HG03095 (cell line): ENCODE results near the gene DERL2.
A peak's percentile ranks its signal among the peaks of the same experiment; 100 is the strongest.
"Not testable (repeated sequence)": the region's sequence is repeated elsewhere in the genome, so short reads cannot be mapped to it uniquely, and the experiment has no call there.

Experiments
- ATAC-seq: cut with Tn5 transposase; IDR thresholded peaks from one replicate; pipeline ENCODE4 v1.9.1; 2021; ENCODE audit warnings: moderate library complexity; ENCODE audit not compliant: unreplicated experiment

DERL2 gene

DNA sequence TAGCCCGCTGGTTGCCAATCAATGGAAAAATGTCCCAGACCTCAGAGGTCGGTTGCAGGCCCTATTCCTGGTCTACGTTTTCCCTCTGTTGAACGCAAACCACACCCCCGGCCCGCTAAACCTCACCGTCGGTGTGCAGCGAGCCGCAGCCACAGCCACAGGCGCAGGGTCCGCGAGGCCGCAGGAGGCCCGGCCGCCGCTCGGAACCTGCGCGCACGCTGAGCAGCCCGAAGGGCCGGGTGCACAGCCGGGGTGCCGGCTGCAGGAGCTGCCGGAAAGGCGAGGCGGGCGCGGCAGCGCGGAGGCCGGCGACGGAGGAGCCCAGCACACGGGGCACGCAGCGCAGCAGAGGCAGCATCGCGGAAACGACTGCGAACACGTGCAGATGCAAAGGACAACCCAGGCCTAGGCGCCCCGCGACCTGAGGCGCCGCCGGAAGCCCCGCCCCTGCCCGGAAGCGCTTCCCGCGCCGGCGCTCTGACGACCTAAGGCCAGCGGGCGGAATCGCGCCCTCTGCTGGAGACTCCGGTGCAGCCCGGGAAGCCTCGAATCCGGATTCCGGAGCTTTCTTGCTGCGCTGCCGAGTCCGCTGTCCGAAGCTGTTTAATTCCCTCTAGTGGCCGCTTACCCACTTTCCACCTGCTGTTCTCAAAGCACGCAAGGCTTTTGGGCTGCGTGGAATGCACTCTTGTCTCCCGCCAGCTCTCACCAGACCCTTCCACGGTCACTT, 47.1 kb downstream of the DERL2 start, which contains the start of gene C1QBP:
Gene C1QBP (minus strand): TSS at position 440 of the 730 bp plus-strand sequence. CDS start 82 bp downstream, at position 358.
- peak; percentile 73 for ATAC-seq

DNA sequence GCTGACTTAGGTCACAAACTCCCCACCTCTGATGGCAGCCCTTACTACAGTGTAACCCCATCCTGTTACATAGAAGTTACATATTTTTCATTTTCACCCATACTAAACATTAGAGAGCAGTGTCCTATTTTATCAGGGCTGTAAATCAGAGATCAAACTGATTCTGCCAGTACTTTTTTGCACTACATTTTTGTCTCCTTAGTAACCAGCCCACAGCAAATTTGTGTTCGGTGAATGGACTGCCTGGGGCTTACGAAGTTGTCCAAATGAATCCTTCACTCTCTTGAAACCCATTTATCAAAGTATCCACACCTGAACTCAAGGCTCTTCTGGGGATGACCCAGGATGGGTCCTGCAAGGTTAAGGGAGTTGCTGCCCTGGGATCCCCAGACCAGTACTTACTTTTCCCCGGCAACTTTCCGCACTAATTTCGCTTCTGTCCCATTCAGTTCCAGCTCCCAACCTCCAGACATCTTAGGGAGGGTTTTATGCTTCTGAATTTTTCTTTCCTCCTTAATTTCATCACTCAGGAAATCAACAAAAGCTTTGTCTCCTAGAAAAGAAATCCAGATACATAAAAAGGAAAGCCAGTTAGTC, 48.2 kb downstream of the DERL2 start:
- no peak for ATAC-seq

DNA sequence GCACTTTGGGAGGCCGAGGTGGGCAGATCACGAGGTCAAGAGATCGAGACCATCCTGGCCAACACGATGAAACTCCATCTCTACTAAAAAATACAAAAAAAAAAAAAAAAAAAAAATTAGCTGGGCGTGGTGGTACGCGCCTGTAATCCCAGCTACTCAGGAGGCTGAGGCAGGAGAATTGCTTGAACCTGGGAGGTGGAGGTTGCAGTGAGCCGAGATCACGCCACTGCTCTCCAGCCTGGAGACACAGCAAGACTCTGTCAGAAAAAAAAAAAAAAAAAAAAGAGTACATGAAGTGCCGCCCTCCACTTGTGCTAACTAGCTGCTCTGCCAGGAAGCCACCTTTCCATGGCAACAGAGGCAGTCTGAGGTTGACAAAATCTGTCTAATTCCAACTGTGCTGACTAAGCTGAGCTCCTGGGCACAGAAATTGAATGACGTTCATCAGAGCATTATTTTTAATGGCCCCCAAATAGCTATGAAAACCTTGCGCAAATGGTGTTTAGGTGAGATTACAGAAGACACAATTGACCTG, 50.1 kb downstream of the DERL2 start:
- not testable (repeated sequence) for ATAC-seq

DNA sequence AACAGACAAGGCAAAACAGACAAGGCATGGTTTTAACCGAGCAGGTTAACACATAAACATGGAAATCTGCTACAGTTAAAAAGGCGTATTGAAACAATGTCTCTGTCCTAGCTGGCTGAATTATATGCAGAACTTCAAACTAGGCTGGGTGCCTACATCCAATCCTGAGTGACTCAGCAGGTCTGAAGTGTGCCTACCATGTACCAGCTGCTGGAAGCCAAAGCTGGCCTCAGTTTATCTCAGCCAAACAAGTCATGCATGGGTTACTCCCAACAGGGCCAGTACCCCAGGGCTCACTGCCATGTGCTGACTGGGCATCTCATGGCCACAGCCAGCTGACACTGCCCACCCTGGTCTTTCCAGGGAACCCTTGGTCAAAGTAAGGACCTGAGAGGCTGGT, 51.0 kb downstream of the DERL2 start:
- ATAC-seq = no peak

DNA sequence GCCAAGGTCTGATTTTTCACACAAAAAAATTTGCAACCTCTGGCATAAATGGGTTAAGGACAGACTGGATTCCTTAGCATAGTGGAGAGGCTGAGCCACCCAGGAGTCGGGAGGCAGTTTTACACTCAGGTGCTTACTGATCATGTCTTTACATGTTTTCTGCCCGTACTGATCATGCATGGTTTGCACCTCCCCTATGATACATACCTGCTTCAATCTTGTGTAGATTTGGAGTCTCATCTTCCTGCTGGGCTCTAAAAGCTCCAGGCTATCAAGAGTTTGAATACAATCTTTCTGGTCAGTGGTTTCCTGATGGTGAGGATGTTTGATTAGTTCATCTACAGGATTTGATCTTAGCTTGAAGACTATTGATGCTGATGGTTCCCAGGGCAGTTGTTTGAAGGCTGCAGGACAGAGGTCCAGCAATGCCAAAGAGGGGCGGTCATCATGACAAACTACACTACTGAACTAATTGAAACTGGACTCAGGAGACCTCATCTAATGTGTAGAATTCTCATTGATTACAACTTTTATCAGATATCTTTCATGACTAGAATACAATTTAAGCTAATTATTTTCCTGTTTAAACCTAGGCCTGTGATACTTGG, 53.9 kb downstream of the DERL2 start:
- no peak for ATAC-seq

DNA sequence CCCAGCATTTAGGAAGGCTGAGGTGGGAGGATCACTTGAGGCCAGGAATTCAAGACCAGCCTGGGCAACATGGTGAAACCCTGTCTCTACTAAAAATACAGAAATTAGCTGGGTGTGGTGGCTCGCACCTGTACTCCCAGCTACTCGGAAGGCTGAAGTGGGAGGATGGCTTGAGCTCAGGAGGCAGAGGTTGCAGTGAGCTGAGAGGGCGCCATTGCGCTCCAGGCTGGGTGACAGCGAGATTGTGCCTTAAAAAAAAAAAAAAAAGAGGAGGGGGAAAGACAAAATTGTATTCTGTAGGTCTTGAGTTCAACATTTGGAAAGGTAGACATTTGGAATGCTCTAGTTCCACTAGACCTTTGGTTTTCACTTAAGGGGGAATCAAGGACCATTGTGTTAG, 54.7 kb downstream of the DERL2 start:
- ATAC-seq = not testable (repeated sequence)

DNA sequence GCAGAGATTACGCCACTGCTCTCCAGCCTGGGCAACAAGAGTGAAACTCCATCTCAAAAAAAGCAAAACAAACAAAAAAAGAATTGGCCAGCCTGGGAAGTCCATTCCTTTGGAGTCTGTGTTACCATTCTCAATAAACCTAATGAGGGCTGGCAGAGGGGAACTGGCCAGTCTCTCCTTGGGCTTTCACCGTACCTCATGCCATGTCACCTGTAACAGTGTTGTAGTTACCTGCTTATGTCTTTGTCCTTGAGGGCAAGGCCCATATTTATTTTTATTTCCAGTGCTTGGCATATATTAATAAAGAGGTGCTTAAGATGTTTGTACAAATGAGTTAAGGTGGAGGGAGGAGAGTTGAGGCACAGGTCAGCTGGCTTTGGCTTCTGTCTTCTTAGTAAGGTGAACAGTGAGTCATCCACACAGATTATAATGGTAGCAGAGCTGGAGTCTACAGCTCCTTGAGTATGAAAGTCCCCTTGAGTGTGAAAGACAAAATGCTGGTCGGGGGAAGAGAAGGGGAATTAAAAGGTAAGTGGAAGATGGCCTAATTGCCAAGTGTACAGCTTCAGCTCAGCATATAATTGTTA, 55.5 kb downstream of the DERL2 start:
- no peak for ATAC-seq

DNA sequence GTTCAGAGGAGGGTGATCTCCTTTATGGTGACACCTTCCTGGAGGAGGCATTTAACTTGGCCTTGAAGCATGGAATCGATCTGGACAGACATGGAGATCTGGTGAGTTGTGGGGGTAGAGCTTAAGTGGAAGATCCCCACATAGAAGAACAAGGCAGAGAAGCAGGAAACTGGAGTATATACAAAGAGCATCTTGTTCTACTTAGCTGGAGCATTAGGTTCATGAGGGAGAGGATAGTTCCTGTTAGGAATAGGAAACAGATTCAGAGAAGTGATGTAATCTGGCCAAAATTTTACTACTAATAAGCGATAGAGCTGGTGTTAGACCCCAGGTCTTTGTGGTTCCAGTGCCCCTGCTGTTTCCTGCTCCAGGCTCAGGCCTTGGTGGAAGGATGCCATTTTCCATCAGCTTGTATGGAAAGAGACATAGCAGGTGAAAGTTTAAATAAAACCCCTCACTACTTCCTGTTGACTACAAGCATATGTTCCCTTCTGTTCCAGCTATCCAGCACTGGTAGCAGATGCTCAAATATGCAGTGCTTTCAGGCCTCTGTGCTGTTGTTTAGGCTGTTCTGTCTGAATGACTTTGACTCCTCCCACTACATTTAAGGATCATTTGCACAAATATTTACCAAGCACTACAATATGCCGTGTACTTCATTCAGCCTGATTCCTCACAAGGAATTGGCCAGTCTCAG, 56.6 kb downstream of the DERL2 start:
- no peak for ATAC-seq

DNA sequence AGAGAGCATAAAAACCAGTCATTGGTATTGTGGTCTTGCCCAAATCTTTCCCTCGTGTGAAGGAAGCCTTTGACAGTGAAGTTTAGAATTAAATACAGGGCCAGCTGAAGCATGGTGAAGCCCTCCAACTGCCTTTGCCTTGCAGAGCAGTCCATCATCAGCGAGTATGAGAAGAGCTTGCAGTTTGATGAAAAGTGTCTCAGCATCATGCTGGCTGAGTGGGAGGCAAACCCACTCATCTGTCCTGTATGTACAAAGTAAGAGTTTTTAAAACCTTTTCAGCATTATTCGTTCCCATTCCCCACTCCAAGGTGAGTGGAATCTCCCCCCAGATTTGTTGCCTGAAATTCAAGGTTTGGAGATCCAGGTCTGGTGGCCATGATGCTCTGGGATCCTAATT, 60.2 kb downstream of the DERL2 start:
- no peak for ATAC-seq

DNA sequence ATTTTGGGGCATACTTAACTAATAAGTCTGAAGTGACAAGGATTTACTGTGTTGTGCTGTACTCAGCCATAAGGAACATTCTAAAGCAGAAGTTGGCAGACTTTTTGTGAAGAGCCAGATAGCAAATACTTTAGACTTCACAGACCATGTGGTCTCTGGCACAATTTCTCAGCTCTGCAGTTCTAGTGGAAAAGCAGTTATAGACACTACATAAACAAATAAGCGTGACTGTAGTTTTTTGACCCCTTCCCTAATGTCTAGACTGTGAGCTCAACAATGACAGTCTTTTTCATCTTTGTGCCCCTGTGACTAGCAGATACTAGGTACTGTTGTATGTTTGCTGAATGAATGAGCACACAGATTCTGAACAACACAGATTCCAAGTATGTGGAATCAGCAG, 61.1 kb downstream of the DERL2 start:
- ATAC-seq = no peak

DNA sequence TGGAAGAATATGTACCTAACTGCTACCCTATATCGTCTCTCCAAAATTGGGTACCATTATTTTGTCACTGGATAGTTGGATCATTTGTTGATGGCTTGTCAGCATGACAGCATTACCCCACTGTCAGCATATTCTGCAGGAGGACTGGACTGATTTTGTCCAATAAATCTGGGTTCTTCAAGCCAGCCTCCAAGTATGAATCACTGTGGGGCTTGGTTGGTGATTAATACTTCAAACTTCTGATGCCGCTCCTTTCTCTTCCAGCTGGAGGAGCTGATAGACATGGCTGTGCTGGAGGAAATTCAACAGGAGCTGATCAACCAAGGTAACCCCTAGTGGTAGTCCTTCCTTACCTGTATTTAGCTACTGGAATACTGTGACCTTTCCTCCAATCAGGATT, 63.5 kb downstream of the DERL2 start:
- no peak for ATAC-seq
